Measurements from ENCODE around the gene ZNF526. TPM values are rescaled to one million over a fixed set of nuclear protein-coding genes. Genes with fewer than 3 reads are reported as not detected.

ZNF526 gene
- total and polyA plus RNA-seq, 2 donors (not counting 1 experiment from before 2014, with no cell fraction given), result 4.9 to 21.3 TPM

DNA sequence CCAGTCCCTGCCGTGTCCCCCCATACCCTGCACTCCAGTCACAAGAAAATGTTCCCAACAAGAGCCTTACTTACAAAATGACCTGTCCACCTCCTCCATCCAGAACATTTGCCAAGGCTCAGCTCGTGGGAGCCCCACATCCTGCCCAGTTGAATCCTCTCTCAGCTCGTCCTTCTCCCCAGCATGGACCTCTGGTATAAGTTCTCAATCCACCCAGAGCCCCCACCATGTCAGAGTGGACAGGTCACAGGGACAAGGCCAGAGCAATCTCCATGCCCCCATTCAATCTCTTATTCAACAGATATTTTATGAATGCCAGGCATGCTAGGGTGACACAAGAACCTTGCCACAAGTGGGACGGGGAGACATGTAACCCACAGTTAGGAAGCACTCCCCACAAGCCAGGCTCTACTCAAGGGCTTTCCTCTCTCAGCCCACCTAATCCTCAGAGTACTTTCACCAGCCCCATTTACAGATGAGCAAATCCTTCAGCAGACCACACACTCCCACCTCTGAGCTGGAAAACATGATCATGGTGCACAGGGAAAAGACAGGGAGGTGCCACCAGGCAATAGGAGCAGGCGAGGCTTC is 17.7 kb upstream of the ZNF526 start:
- Histone ChIP-seq H2AFZ (ENCODE audit: insufficient read depth, low read depth, low read length, poor library complexity, severe bottlenecking) (no peak overlapping the region), H3K79me2 (ENCODE audit: control insufficient read depth, insufficient read depth, low read length) (peaks cover 50% of the 10 kb centered on the region), H3K4me2 (replicated peaks; ENCODE audit: low read depth, low read length, poor library complexity, severe bottlenecking) (peak overlapping the region; percentile 87), H4K20me1 (ENCODE audit: control insufficient read depth, insufficient read depth, low read length, poor library complexity, severe bottlenecking) (peaks cover 56% of the 10 kb centered on the region), H3K27ac (ENCODE audit: low read length in 2 of 2) (peak overlapping the region; percentile 91 to 94), H3K9me3 (ENCODE audit: control extremely low read depth in 1 of 3, control insufficient read depth in 2 of 3, insufficient read depth in 1 of 3, low read length in 2 of 3) (peaks cover 0 to 4% (median 0%) of the 10 kb centered on the region in 3 donors), H3K36me3 (replicated peaks in 1 of 2; ENCODE audit: control extremely low read depth in 1 of 2, control insufficient read depth in 1 of 2, extremely low read depth in 1 of 2, insufficient read depth in 2 of 2, low read length in 1 of 2) (peaks cover 0 to 61% of the 10 kb centered on the region in 2 experiments), H3K4me3 (ENCODE audit: control extremely low read depth in 1 of 5, extremely low read depth in 1 of 5, insufficient read depth in 1 of 5, low read depth in 2 of 5, low read length in 4 of 5) (peak overlapping the region in 2 of 5 experiments; percentile 27 to 53), H3K27me3 (replicated peaks in 1 of 4; ENCODE audit: control extremely low read depth in 1 of 4, control insufficient read depth in 3 of 4, insufficient read depth in 4 of 4, low read length in 3 of 4) (no peaks in the 10 kb centered on the region), H3K9ac (ENCODE audit: low read length) (peak overlapping the region; percentile 61), H3K4me1 (ENCODE audit: control insufficient read depth in 2 of 2, insufficient read depth in 2 of 2, low read length in 2 of 2) (peaks cover 61 to 69% of the 10 kb centered on the region in 2 donors)
- POLR2A ChIA-PET, result interaction anchor here (0.8 to 1.2 kb wide), 4 partner anchors 14 to 79 kb away, joined by 4 to 9 read pairs (median 4); no protein-coding TSS in a partner anchor
- Mint-ChIP-seq H3K27me3 (no peaks in the 10 kb centered on the region), H3K4me3 (peak overlapping the region; percentile 82), H3K4me1 (peaks cover 76% of the 10 kb centered on the region), H3K9me3 (ENCODE audit: insufficient read depth) (no peaks in the 10 kb centered on the region), H3K27ac (peak overlapping the region; percentile 92)
- ATAC-seq (ENCODE audit: low read depth), result no peak
- 84% methylated on average over 5 of the region's 5 CpGs for WGBS (ENCODE audit: insufficient coverage)
- no peak for TF ChIP-seq EZH2 (IDR thresholded peaks at IDR 0.05; ENCODE audit: borderline replicate concordance, insufficient read depth, low read depth, low read length, poor library complexity, severe bottlenecking)
- TF ChIP-seq, protein P1, sequence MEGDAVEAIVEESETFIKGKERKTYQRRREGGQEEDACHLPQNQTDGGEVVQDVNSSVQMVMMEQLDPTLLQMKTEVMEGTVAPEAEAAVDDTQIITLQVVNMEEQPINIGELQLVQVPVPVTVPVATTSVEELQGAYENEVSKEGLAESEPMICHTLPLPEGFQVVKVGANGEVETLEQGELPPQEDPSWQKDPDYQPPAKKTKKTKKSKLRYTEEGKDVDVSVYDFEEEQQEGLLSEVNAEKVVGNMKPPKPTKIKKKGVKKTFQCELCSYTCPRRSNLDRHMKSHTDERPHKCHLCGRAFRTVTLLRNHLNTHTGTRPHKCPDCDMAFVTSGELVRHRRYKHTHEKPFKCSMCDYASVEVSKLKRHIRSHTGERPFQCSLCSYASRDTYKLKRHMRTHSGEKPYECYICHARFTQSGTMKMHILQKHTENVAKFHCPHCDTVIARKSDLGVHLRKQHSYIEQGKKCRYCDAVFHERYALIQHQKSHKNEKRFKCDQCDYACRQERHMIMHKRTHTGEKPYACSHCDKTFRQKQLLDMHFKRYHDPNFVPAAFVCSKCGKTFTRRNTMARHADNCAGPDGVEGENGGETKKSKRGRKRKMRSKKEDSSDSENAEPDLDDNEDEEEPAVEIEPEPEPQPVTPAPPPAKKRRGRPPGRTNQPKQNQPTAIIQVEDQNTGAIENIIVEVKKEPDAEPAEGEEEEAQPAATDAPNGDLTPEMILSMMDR (IDR thresholded peaks at IDR 0.05), result no peak
- intact Hi-C loops (cut with micrococcal nuclease), result loop anchor here (5.0 kb wide), 1 partner anchor 80 kb away; no protein-coding TSS in a partner anchor
- CTCF ChIA-PET, result interaction anchor here (0.8 to 4.2 kb wide), 7 partner anchors 14 to 95 kb away, joined by 3 to 25 read pairs (median 6); partner anchors contain the start of genes DEDD2 and POU2F2
- no peak for DNase-seq

DNA sequence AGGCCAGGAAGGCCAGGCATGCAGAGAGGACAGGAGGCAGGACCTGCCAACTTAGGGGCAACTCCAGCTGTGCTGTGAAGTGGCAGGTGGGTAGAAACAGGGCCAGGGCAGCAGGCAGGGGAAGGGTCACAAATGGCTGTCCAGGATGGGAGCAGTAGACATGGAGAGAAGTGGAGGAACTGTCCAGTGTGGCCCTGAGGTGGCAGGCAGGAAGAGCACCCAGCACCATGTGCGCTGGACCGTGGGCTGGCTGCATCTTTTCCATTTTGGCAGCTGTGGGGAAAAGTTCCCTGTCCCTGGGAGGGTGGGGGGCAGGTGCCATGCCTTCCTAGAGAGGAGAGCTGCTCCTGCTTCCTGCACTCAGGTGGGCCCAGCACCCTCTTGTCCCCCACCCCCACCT is 16.4 kb upstream of the ZNF526 start:
- no peak overlapping the region for H3K4me3 Mint-ChIP-seq
- ChIA-PET POLR2A (no interaction called here), CTCF (interaction anchor here (0.9 kb wide), 1 partner anchor 94 kb away, joined by 3 read pairs; no protein-coding TSS in a partner anchor)
- H3K79me2 ChIP-seq (ENCODE audit: control insufficient read depth, insufficient read depth, low read length), result peaks cover 61% of the 10 kb centered on the region
- peaks cover 63% of the 10 kb centered on the region for H4K20me1 ChIP-seq (ENCODE audit: control insufficient read depth, insufficient read depth, low read length, poor library complexity, severe bottlenecking)
- H3K27ac Mint-ChIP-seq, result peak overlapping the region; percentile 92
- H3K4me3 ChIP-seq (ENCODE audit: control extremely low read depth in 1 of 5, extremely low read depth in 1 of 5, insufficient read depth in 1 of 5, low read depth in 2 of 5, low read length in 4 of 5), result no peak overlapping the region
- intact Hi-C loops (cut with micrococcal nuclease), result loop anchor here (5.0 kb wide), 1 partner anchor 79 kb away; no protein-coding TSS in a partner anchor
- H3K4me1 ChIP-seq (ENCODE audit: control insufficient read depth in 2 of 2, insufficient read depth in 2 of 2, low read length in 2 of 2), result peaks cover 54 to 56% of the 10 kb centered on the region in 2 donors
- no peak for ATAC-seq (ENCODE audit: low read depth)
- H3K27me3 ChIP-seq (replicated peaks in 1 of 4; ENCODE audit: control extremely low read depth in 1 of 4, control insufficient read depth in 3 of 4, insufficient read depth in 4 of 4, low read length in 3 of 4), result no peaks in the 10 kb centered on the region
- peak overlapping the region; percentile 3 for H3K4me2 ChIP-seq (replicated peaks; ENCODE audit: low read depth, low read length, poor library complexity, severe bottlenecking)
- H3K27ac ChIP-seq (ENCODE audit: low read length in 2 of 2), result peak overlapping the region in 1 of 2 donors; percentile 94
- peaks cover 0 to 68% of the 10 kb centered on the region in 2 experiments for H3K36me3 ChIP-seq (replicated peaks in 1 of 2; ENCODE audit: control extremely low read depth in 1 of 2, control insufficient read depth in 1 of 2, extremely low read depth in 1 of 2, insufficient read depth in 2 of 2, low read length in 1 of 2)
- peaks cover 77% of the 10 kb centered on the region for H3K4me1 Mint-ChIP-seq
- peaks cover 0 to 4% (median 0%) of the 10 kb centered on the region in 3 donors for H3K9me3 ChIP-seq (ENCODE audit: control extremely low read depth in 1 of 3, control insufficient read depth in 2 of 3, insufficient read depth in 1 of 3, low read length in 2 of 3)
- TF ChIP-seq, protein P1 (IDR thresholded peaks at IDR 0.05), result no peak
- no peak for TF ChIP-seq EZH2 (IDR thresholded peaks at IDR 0.05; ENCODE audit: borderline replicate concordance, insufficient read depth, low read depth, low read length, poor library complexity, severe bottlenecking)
- H3K27me3 Mint-ChIP-seq, result no peaks in the 10 kb centered on the region
- no peaks in the 10 kb centered on the region for H3K9me3 Mint-ChIP-seq (ENCODE audit: insufficient read depth)
- no peak overlapping the region for H3K9ac ChIP-seq (ENCODE audit: low read length)
- H2AFZ ChIP-seq (ENCODE audit: insufficient read depth, low read depth, low read length, poor library complexity, severe bottlenecking), result no peak overlapping the region
- peak; percentile 56 for DNase-seq
- 100% methylated on average over 2 of the region's 2 CpGs for WGBS (ENCODE audit: insufficient coverage)

All from B cell (primary cell).